Kidney (tissue), 22 donors: ENCODE results near the gene TPSG1. TPM values are rescaled to one million over a fixed set of nuclear protein-coding genes. Genes with fewer than 3 reads are reported as not detected.

Experiments used
- DNase-seq, 5 donors: peaks; one replicate each; pipeline ENCODE4 v3.0.0-alpha.2; 2013 to 2020
- FAIRE-seq: peaks from 2 replicates; lab custom pipeline; 2012; peaks lifted over from hg19 to GRCh38; lab: Jason Lieb, UNC
- H3K27ac ChIP-seq, 2 donors: one replicate each; pipeline ENCODE4 v1.7.0; 2013; ENCODE audit warnings: low read depth in 2 of 2, low read length in 2 of 2, inconsistent platforms in 1 of 2
- H3K27me3 ChIP-seq: one replicate; pipeline ENCODE4 v1.7.1; 2013; ENCODE audit warnings: low read length, inconsistent platforms; ENCODE audit not compliant: control insufficient read depth, insufficient read depth
- H3K36me3 ChIP-seq, 3 donors: one replicate each; pipeline versions ENCODE4 v1.7.0 to v1.7.1; 2013; ENCODE audit warnings: low read length in 3 of 3, control low read depth in 1 of 3, inconsistent platforms in 1 of 3; ENCODE audit not compliant: insufficient read depth in 3 of 3, control insufficient read depth in 2 of 3
- H3K4me1 ChIP-seq, 3 donors: one replicate each; pipeline versions ENCODE4 v1.7.0 to v1.7.1; 2013; ENCODE audit warnings: low read length in 3 of 3, inconsistent platforms in 1 of 3, low read depth in 1 of 3; ENCODE audit not compliant: control insufficient read depth in 2 of 3, insufficient read depth in 2 of 3
- H3K4me3 ChIP-seq, 3 donors: one replicate each; pipeline versions ENCODE4 v1.7.0 to v1.8.1; 2013; ENCODE audit warnings: low read length in 3 of 3, control low read depth in 1 of 3, inconsistent platforms in 1 of 3
- H3K9ac ChIP-seq, 3 donors: one replicate each; pipeline versions ENCODE4 v1.7.0 to v1.7.1; 2013; ENCODE audit warnings: low read length in 3 of 3, control low read depth in 1 of 3, inconsistent platforms in 1 of 3
- H3K9me3 ChIP-seq, 3 donors: one replicate each; pipeline versions ENCODE4 v1.7.0 to v1.7.1; 2013; ENCODE audit warnings: low read length in 3 of 3, control low read depth in 1 of 3, inconsistent platforms in 1 of 3; ENCODE audit not compliant: control insufficient read depth in 2 of 3, insufficient read depth in 1 of 3
- intact Hi-C: fragments of 100-400 bp; cut with DNase I; formaldehyde crosslinking; loops from one replicate; pipeline ENCODE4 v1.11.1; 2022
- long read RNA-seq, 10 donors: library from polyadenylated mRNA in 1 of 10; unstranded in 1 of 10; transcript quantifications; one replicate each; pipeline ENCODE4 v2.0.0 and lab custom pipeline, GENCODE V29; 2021 to 2026
- polyA plus RNA-seq: library from polyadenylated mRNA; stranded (reverse); fragments of 350-450 nt; fragmentation: Illumina TruSeq; extraction: RNeasy Lipid Tissue Mini Kit (QIAGEN cat#74804); gene quantifications from one replicate; pipeline ENCODE4 v1.2.3, GENCODE V29; 2014; ENCODE audit warnings: low read depth, low replicate concordance; ENCODE audit not compliant: insufficient read depth
- total RNA-seq: library from RNA; stranded (reverse); fragmentation: NEBNext Ultra II Directional; extraction: Animal tissue kit (Norgen Biotek cat#: 25700); gene quantifications from one replicate; pipeline ENCODE4 v1.2.1, GENCODE V29; 2021
- TF ChIP-seq, protein P1 (sequence below): IDR thresholded peaks from 3 replicates; pipeline ENCODE4 v1.5.1; 2012; ENCODE audit warnings: mild to moderate bottlenecking, moderate library complexity, borderline replicate concordance; ENCODE audit not compliant: insufficient read depth; ENCODE audit errors: extremely low read depth
- donor health status: control.
- donor health status: control.
- donor health status: control.
- donor health status: control.
- donor health status: control.
- donor health status: DM: yes; HTN: yes; CAD: no.
- donor health status: Normal renal cell carcinoma (clear cell type).

Gene TPSG1
- total RNA-seq (3.4 TPM), polyA plus RNA-seq (0.86 TPM)
- long read RNA-seq, donor 1: 0 reads
- long read RNA-seq, donor 2: 0 reads
- long read RNA-seq, donor 3: 0 reads
- long read RNA-seq, donor 4: 0 reads
- long read RNA-seq, donor 5: 0 reads
- long read RNA-seq, donor 6: 0 reads
- long read RNA-seq, donor 7: 0 reads
- long read RNA-seq, donor 8: 0 reads
- long read RNA-seq, donor 9: 0 reads
- long read RNA-seq, donor 10: 0 reads

- H3K4me1 ChIP-seq: no peaks in the 10 kb centered on the region
- H3K36me3 ChIP-seq: no peaks in the 10 kb centered on the region
- no peak within 1 kb of the TSS for H3K9ac ChIP-seq
- no peak within 1 kb of the TSS for H3K27ac ChIP-seq
- H3K9me3 ChIP-seq: no peaks in the 10 kb centered on the region
- intact Hi-C loops: no loop called here
- no peak within 1 kb of the TSS for H3K4me3 ChIP-seq
- no peaks in the 10 kb centered on the region for H3K27me3 ChIP-seq
- FAIRE-seq (no peak), DNase-seq (no peak)
- TF ChIP-seq, protein P1, sequence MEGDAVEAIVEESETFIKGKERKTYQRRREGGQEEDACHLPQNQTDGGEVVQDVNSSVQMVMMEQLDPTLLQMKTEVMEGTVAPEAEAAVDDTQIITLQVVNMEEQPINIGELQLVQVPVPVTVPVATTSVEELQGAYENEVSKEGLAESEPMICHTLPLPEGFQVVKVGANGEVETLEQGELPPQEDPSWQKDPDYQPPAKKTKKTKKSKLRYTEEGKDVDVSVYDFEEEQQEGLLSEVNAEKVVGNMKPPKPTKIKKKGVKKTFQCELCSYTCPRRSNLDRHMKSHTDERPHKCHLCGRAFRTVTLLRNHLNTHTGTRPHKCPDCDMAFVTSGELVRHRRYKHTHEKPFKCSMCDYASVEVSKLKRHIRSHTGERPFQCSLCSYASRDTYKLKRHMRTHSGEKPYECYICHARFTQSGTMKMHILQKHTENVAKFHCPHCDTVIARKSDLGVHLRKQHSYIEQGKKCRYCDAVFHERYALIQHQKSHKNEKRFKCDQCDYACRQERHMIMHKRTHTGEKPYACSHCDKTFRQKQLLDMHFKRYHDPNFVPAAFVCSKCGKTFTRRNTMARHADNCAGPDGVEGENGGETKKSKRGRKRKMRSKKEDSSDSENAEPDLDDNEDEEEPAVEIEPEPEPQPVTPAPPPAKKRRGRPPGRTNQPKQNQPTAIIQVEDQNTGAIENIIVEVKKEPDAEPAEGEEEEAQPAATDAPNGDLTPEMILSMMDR: no peak
Measured at GRCh38 chr16:1225051-1225451, at the start of gene TPSG1. Gene TPSG1 (minus strand): TSS chr16:1225268. CDS start chr16:1225252, 16 bp downstream.

GRCh38 chr16:1274767-1275166, 49.7 kb upstream of the TPSG1 start:
- H3K4me3 ChIP-seq: no peak overlapping the region
- intact Hi-C loops: no loop called here
- H3K27ac ChIP-seq: no peak overlapping the region
- no peaks in the 10 kb centered on the region for H3K36me3 ChIP-seq
- H3K9me3 ChIP-seq: no peaks in the 10 kb centered on the region
- H3K4me1 ChIP-seq: peaks cover 0 to 4% (median 0%) of the 10 kb centered on the region in 3 donors
- no peak overlapping the region for H3K9ac ChIP-seq
- FAIRE-seq: no peak
- TF ChIP-seq, protein P1: no peak
- DNase-seq: no peak
- no peaks in the 10 kb centered on the region for H3K27me3 ChIP-seq

- no peak for DNase-seq
Measured at GRCh38 chr16:1273816-1274215, 48.7 kb upstream of the TPSG1 start.

More at GRCh38 chr16:1273816-1274215, 48.7 kb upstream of the TPSG1 start:
- H3K27ac ChIP-seq: no peak overlapping the region
- no peak overlapping the region for H3K4me3 ChIP-seq
- FAIRE-seq: no peak
- no peak overlapping the region for H3K9ac ChIP-seq
- no peaks in the 10 kb centered on the region for H3K36me3 ChIP-seq
- TF ChIP-seq, protein P1: no peak
- no peaks in the 10 kb centered on the region for H3K9me3 ChIP-seq
- intact Hi-C loops: no loop called here
- H3K4me1 ChIP-seq: peaks cover 0 to 4% (median 0%) of the 10 kb centered on the region in 3 donors
- no peaks in the 10 kb centered on the region for H3K27me3 ChIP-seq
